Sciatic nerve (tissue), 2 donors: ENCODE data around the gene AP2B1. TPM values are rescaled to one million over a fixed set of nuclear protein-coding genes. Genes with fewer than 3 reads are reported as not detected.

Experiments used
- ATAC-seq: fragments of 200-7000 bp; cut with Tn5 transposase; one replicate; pipeline ENCODE4 v1.9.1; 2020; ENCODE audit warnings: mild to moderate bottlenecking, moderate library complexity
- DNase-seq: peaks from one replicate; pipeline ENCODE4 v3.0.0-alpha.2; 2020; ENCODE audit warnings: low spot score
- intact Hi-C: fragments of 100-400 bp; cut with DNase I; formaldehyde crosslinking; loops from one replicate; pipeline ENCODE4 v1.14.2; 2022
- total RNA-seq: library from RNA; stranded (reverse); fragmentation: NEBNext Ultra II Directional; extraction: Animal tissue kit (Norgen Biotek cat#: 25700); gene quantifications from one replicate; pipeline ENCODE4 v1.2.1, GENCODE V29; 2021
- donor health status: DM: no; HTN: no; CAD: no.
- donor health status: DM: no; HTN: no; CAD: no.

AP2B1 gene
- total RNA-seq, 1 donor from 2014 or later: 130 TPM

GRCh38 chr17:35752471-35752870 lies 165.3 kb downstream of the AP2B1 start:
- ATAC-seq (no peak), DNase-seq (no peak)
- intact Hi-C loops: no loop called here

GRCh38 chr17:35752945-35753764 lies 166.0 kb downstream of the AP2B1 start, which contains the start of gene GAS2L2:
TSS of gene GAS2L2 (minus strand) at chr17:35753239. CDS start at chr17:35752850, 389 bp downstream.
- ATAC-seq: peak; percentile 18
- no peak for DNase-seq

GRCh38 chr17:35757243-35757642 lies 170.1 kb downstream of the AP2B1 start:
- no peak for ATAC-seq
- no peak for DNase-seq
- intact Hi-C loops: no loop called here

More at GRCh38 chr17:35752945-35753764, 166.0 kb downstream of the AP2B1 start, which contains the start of gene GAS2L2:
- intact Hi-C loops: no loop called here

GRCh38 chr17:35760587-35760986 lies 173.5 kb downstream of the AP2B1 start, which contains the start of gene C17orf50:
TSS of gene C17orf50 (plus strand) at chr17:35760887. CDS start at chr17:35760942, 55 bp downstream.
- intact Hi-C loops: no loop called here
- no peak for DNase-seq
- ATAC-seq: no peak

GRCh38 chr17:35761601-35762000 lies 174.5 kb downstream of the AP2B1 start:
- ATAC-seq (no peak), DNase-seq (no peak)
- intact Hi-C loops: no loop called here

- intact Hi-C loops: loop anchor here (2.0 kb wide), 1 partner anchor 41 kb away; no protein-coding TSS in a partner anchor
- ATAC-seq: no peak
- no peak for DNase-seq
Measured at GRCh38 chr17:35763767-35764122, 176.6 kb downstream of the AP2B1 start.

GRCh38 chr17:35764123-35764991 lies 177.2 kb downstream of the AP2B1 start:
- ATAC-seq (peak; percentile 90), DNase-seq (peak; percentile 91)
- intact Hi-C loops: loop anchor here (2.0 kb wide), 1 partner anchor 40 kb away; no protein-coding TSS in a partner anchor

- peak; percentile 67 for ATAC-seq
- no peak for DNase-seq
- intact Hi-C loops: loop anchor here (2.0 kb wide), 1 partner anchor 40 kb away; no protein-coding TSS in a partner anchor
Measured at GRCh38 chr17:35765086-35765710, 178.1 kb downstream of the AP2B1 start.

- no peak for DNase-seq
- intact Hi-C loops: loop anchor here (2.0 kb wide), 1 partner anchor 39 kb away; no protein-coding TSS in a partner anchor
- ATAC-seq: peak; percentile 1
Measured at GRCh38 chr17:35765756-35766488, 178.8 kb downstream of the AP2B1 start.

GRCh38 chr17:35766489-35766877 lies 179.4 kb downstream of the AP2B1 start:
- ATAC-seq (no peak), DNase-seq (no peak)
- intact Hi-C loops: no loop called here

- no peak for ATAC-seq
- intact Hi-C loops: no loop called here
- DNase-seq: no peak
Measured at GRCh38 chr17:35766903-35767510, 179.9 kb downstream of the AP2B1 start.

GRCh38 chr17:35768797-35769196 lies 181.7 kb downstream of the AP2B1 start:
- DNase-seq (no peak), ATAC-seq (no peak)
- intact Hi-C loops: no loop called here

GRCh38 chr17:35769895-35770486 lies 182.9 kb downstream of the AP2B1 start:
- no peak for ATAC-seq
- intact Hi-C loops: no loop called here
- DNase-seq: no peak

GRCh38 chr17:35773129-35773528 lies 186.0 kb downstream of the AP2B1 start:
- intact Hi-C loops: no loop called here

GRCh38 chr17:35773679-35774425 lies 186.7 kb downstream of the AP2B1 start:
- ATAC-seq (peak; percentile 86), DNase-seq (no peak)
- intact Hi-C loops: no loop called here

More at GRCh38 chr17:35773129-35773528, 186.0 kb downstream of the AP2B1 start:
- no peak for DNase-seq
- ATAC-seq: no peak

GRCh38 chr17:35774499-35774898 lies 187.4 kb downstream of the AP2B1 start:
- DNase-seq (no peak), ATAC-seq (peak; percentile 46)
- intact Hi-C loops: no loop called here

- DNase-seq (no peak), ATAC-seq (no peak)
- intact Hi-C loops: no loop called here
Measured at GRCh38 chr17:35775039-35775438, 187.9 kb downstream of the AP2B1 start.
